ENCODE measurements around the gene LRIG1.

- TF ChIP-seq, protein P1, sequence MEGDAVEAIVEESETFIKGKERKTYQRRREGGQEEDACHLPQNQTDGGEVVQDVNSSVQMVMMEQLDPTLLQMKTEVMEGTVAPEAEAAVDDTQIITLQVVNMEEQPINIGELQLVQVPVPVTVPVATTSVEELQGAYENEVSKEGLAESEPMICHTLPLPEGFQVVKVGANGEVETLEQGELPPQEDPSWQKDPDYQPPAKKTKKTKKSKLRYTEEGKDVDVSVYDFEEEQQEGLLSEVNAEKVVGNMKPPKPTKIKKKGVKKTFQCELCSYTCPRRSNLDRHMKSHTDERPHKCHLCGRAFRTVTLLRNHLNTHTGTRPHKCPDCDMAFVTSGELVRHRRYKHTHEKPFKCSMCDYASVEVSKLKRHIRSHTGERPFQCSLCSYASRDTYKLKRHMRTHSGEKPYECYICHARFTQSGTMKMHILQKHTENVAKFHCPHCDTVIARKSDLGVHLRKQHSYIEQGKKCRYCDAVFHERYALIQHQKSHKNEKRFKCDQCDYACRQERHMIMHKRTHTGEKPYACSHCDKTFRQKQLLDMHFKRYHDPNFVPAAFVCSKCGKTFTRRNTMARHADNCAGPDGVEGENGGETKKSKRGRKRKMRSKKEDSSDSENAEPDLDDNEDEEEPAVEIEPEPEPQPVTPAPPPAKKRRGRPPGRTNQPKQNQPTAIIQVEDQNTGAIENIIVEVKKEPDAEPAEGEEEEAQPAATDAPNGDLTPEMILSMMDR (IDR thresholded peaks at IDR 0.05) = no peak
- no peak for TF ChIP-seq POLR2A (IDR thresholded peaks at IDR 0.05)
These were observed 135.7 kb downstream of the LRIG1 start for GRCh38 chr3:66365080-66365479.

All from prostate gland (tissue), 2 donors.